ENCODE data around the gene LINGO1. TPM values are rescaled to one million over a fixed set of nuclear protein-coding genes. Genes with fewer than 3 reads are reported as not detected.

Gene LINGO1
- total and polyA plus RNA-seq, 9 of the 15 experiments (the other 6 are each of a cell fraction or from before 2014, with no cell fraction given): 0.07 to 15.3 (median 2.1) TPM

GRCh38 chr15:77576538-77576937 is 56.2 kb downstream of the LINGO1 start:
- no peak for DNase-seq (ENCODE audit: extremely low read depth in 1 of 4, low spot score in 3 of 4)
- ChIA-PET CTCF (ENCODE audit: low intra/inter-chr PET ratio) (no interaction called here), POLR2A (no interaction called here)
- TF ChIP-seq CREB5 (CRISPR knock-in tag; IDR thresholded peaks at IDR 0.05): no peak
- TF ChIP-seq, protein P1, sequence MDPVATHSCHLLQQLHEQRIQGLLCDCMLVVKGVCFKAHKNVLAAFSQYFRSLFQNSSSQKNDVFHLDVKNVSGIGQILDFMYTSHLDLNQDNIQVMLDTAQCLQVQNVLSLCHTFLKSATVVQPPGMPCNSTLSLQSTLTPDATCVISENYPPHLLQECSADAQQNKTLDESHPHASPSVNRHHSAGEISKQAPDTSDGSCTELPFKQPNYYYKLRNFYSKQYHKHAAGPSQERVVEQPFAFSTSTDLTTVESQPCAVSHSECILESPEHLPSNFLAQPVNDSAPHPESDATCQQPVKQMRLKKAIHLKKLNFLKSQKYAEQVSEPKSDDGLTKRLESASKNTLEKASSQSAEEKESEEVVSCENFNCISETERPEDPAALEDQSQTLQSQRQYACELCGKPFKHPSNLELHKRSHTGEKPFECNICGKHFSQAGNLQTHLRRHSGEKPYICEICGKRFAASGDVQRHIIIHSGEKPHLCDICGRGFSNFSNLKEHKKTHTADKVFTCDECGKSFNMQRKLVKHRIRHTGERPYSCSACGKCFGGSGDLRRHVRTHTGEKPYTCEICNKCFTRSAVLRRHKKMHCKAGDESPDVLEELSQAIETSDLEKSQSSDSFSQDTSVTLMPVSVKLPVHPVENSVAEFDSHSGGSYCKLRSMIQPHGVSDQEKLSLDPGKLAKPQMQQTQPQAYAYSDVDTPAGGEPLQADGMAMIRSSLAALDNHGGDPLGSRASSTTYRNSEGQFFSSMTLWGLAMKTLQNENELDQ (CRISPR knock-in tag; IDR thresholded peaks at IDR 0.05; ENCODE audit: borderline replicate concordance): no peak
- no peak for TF ChIP-seq TBL1XR1 (IDR thresholded peaks at IDR 0.05; ENCODE audit: low read length in 2 of 2)
- TF ChIP-seq, protein P2, sequence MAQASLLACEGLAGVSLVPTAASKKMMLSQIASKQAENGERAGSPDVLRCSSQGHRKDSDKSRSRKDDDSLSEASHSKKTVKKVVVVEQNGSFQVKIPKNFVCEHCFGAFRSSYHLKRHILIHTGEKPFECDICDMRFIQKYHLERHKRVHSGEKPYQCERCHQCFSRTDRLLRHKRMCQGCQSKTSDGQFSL (CRISPR knock-in tag; IDR thresholded peaks at IDR 0.05): no peak
- TF ChIP-seq, protein P2 (tag; IDR thresholded peaks at IDR 0.05): no peak
- TF ChIP-seq BCOR (IDR thresholded peaks at IDR 0.05): peak; percentile 54; the same call in 1 of the 2 replicates
- 0 out of 4 replicates have a peak, but pooled peaks of 1 of the 2 experiments have one; percentile 35 for TF ChIP-seq KDM1A (IDR thresholded peaks at IDR 0.05)
- peak; percentile 81 for TF ChIP-seq RBM25 (IDR thresholded peaks at IDR 0.05; ENCODE audit: low read depth, low read length, severe bottlenecking)
- no peak for TF ChIP-seq ETV1 (tag; conservative IDR thresholded peaks at IDR 0.05; ENCODE audit: low read depth)
- TF ChIP-seq HNRNPL (IDR thresholded peaks at IDR 0.05; ENCODE audit: low read depth, low read length): no peak
- TF ChIP-seq SMAD2 (IDR thresholded peaks at IDR 0.05; ENCODE audit: low read depth, low read length): no peak
- TF ChIP-seq ADNP (tag; IDR thresholded peaks at IDR 0.05): peak; percentile 55; the same call in 1 of the 2 replicates
- no peak for TF ChIP-seq CBX2 (IDR thresholded peaks at IDR 0.05; ENCODE audit: insufficient read depth, low read length, poor library complexity, severe bottlenecking)
- BruUV-seq (replicated peaks): no TSS peak
- in situ Hi-C loops (cut with MboI) (no loop called here), intact Hi-C loops (cut with micrococcal nuclease) (no loop called here)
- H3K27me3 ChIP-seq (ENCODE audit: control insufficient read depth in 2 of 2, insufficient read depth in 2 of 2, low read length in 2 of 2): peaks cover 22 to 63% of the 10 kb centered on the region in 2 experiments; a peak in 4 of 5 replicates
- no peak overlapping the region for H3K4me2 ChIP-seq (ENCODE audit: insufficient read depth, low read length)
- no peaks in the 10 kb centered on the region for H3K9me1 ChIP-seq (ENCODE audit: control insufficient read depth, insufficient read depth, low read length)
- H3K9ac ChIP-seq (ENCODE audit: insufficient read depth in 1 of 2, low read depth in 2 of 2, low read length in 2 of 2): no peak overlapping the region; a peak in 1 of 4 replicates
- WGBS (ENCODE audit: insufficient coverage, low coverage, missing lambda C conversion rate): 0% methylated on average over 1 of the region's 1 CpG
- no peaks in the 10 kb centered on the region for H3K79me2 ChIP-seq (ENCODE audit: control insufficient read depth, insufficient read depth, low read length)
- no peaks in the 10 kb centered on the region for H3K36me3 ChIP-seq (ENCODE audit: control insufficient read depth, insufficient read depth, low read length)
- H3K4me3 ChIP-seq: no peak overlapping the region
- no peak for FAIRE-seq
- H3K4me1 ChIP-seq (replicated peaks in 1 of 2; ENCODE audit: control insufficient read depth in 2 of 2, insufficient read depth in 2 of 2, low read length in 2 of 2): no peaks in the 10 kb centered on the region
- no peaks in the 10 kb centered on the region for H4K20me1 ChIP-seq (replicated peaks; ENCODE audit: control insufficient read depth, insufficient read depth, low read length)
- no peaks in the 10 kb centered on the region for H3K9me3 ChIP-seq (replicated peaks; ENCODE audit: control insufficient read depth, insufficient read depth, low read depth, low read length)
- no peak for ATAC-seq
- H2AFZ ChIP-seq (ENCODE audit: low read depth, low read length): no peak overlapping the region
- H3K27ac ChIP-seq (ENCODE audit: extremely low read depth, low read depth, low read length): no peak overlapping the region
